RCC 7860 (cell line): ENCODE measurements around the gene ADD1.
"Not testable (repeated sequence)": the region's sequence is repeated elsewhere in the genome, so short reads cannot be mapped to it uniquely, and the experiment has no call there.

Experiments
- DNase-seq: peaks from one replicate; pipeline ENCODE4 v3.0.0-alpha.2; 2015; ENCODE audit warnings: low spot score
- FAIRE-seq: peaks from 2 replicates; lab custom pipeline; 2012; peaks lifted over from hg19 to GRCh38; lab: Jason Lieb, UNC

Gene ADD1

DNA sequence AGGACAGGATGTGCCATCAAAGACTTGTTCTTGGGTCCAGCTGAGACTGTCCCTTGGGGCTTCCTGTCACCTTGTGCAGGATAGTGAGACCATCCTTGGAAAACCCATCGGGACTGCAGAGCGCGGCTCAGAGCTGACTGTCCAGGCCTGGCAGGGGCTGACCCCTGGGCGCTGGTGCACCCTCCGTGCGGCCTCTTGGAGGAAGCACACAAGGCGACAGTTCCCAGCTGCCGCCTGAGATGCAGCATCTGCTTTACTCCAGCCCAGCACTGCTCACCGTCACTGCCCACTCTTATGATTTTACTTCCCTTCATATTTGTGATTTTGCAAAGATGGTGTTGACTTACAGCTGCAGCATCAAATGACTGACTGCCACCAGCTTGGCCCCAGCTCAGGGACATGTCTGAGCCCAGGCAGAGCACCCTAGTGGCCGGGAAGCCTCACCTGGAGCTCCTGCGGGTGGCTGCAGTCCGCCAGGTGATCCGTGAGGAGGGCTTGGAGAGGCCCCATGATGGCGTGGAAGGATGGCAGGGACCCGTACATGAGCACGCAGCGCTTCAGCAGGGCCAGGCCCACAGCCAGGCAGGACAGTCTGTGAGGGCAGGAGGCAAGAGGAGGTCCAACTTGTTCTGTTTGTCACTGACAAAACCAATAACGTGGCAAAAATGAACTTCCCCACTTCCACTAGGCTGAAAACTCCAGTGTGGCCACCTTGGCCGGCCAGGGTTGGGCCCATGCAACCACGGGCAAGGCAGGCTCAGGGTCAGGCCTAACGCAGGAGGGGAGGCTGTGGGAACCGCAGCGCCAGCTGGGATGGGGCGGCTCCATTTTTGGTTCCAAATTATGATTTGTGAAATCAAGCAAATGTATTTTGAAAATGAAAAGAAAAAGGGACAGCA lies 97.7 kb downstream of the ADD1 start:
- no peak for DNase-seq
- FAIRE-seq, result no peak

GRCh38 chr4:2942037-2942531 lies 98.4 kb downstream of the ADD1 start:
- FAIRE-seq (no peak), DNase-seq (no peak)

DNA sequence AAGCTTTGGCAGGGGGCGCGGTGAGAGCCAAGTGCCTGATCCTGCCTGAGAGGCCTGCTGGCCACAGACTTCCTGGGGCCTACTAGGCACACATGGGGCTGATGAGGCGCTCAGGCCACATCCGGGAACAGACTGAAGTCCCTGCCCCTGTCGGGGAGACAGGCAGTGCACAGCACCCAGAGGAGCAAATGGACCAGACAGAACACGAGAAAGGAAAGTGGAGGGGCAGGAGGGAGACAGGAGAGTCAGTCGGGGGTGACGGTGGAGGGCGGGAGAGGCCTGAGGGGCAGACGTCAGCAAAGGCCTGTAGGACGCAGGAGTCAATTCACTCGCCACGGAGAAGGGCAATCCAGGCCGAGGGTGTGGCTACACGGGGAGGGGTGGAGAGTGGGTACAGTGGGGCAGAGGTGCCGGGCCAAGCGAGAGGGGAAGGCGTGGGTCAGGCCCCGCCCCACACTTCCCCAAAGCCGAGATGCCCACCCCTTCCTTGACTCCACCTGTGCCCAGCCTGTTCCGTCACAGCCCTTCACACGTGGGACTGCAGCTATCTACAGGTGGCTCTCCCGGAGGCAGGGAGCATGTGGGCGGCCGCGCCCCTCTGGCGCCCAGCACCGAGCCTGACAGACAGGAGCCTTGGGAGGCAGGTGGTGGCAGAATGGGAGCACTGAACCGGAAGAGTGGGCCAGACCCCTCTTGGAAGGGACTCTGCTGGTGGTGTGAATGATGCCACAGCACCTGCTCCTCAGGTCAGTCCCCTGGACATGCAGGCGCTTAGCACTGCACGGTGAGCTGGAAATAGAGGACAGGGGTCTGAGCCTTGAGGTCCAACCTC lies 99.1 kb downstream of the ADD1 start:
- no peak for FAIRE-seq
- no peak for DNase-seq

DNA sequence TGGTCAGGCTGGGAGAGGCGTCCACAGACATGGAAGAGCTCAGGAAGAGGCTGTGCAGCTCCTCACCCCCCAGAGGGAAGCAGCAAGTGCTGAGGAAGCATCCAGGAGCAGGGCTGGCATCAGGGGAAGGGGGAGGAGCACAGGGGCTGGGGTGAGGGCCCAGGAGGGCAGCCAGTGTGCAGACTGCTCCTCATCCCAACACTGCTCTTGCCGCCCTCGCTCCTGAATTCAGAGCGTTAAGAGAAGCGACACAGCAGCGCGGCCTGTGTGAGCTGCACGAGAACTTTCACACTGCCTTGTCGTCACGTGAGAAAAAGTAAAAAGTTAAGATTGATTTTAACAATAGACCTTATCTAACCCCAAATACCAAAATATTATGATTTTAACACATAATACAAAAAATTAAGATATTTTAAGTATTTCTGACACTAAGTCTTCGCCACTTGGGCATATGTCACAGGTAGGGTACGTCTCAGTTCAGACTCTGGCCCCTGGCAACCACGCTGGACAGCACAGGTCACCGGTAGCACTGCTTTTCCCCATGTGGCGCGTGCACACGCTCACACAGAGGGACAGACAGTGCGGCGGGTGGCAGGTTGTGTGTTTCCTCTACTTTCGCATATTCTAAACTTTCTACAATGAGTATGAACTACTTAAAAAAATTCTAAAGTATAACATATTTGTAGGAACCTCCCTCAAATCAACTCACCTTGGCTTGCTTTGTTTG lies 99.9 kb downstream of the ADD1 start:
- FAIRE-seq (no peak), DNase-seq (no peak)

DNA sequence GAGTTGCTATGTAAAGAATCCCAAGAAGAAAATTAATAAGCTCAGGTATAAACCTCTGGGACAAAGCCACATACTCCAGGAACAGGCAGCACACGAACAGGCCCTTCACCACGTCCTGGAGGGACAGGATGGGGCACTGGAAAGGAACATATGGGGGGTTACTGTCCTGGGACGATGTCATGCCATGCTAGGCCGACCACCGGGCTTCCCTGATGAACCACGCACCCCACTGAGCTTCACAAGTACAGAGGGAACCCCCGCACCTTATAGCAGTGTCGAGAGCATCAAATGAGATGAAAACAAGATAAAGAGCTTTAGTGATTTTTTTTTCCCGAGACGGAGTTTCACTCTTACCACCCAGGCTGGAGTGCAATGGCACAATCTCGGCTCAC lies 100.4 kb downstream of the ADD1 start:
- DNase-seq (no peak), FAIRE-seq (no peak)

- DNase-seq, result no peak
- no peak for FAIRE-seq
These were observed 101.2 kb downstream of the ADD1 start for GRCh38 chr4:2944586-2945526.

GRCh38 chr4:2945619-2946604 lies 102.3 kb downstream of the ADD1 start:
- DNase-seq, FAIRE-seq: not testable (repeated sequence)

DNA sequence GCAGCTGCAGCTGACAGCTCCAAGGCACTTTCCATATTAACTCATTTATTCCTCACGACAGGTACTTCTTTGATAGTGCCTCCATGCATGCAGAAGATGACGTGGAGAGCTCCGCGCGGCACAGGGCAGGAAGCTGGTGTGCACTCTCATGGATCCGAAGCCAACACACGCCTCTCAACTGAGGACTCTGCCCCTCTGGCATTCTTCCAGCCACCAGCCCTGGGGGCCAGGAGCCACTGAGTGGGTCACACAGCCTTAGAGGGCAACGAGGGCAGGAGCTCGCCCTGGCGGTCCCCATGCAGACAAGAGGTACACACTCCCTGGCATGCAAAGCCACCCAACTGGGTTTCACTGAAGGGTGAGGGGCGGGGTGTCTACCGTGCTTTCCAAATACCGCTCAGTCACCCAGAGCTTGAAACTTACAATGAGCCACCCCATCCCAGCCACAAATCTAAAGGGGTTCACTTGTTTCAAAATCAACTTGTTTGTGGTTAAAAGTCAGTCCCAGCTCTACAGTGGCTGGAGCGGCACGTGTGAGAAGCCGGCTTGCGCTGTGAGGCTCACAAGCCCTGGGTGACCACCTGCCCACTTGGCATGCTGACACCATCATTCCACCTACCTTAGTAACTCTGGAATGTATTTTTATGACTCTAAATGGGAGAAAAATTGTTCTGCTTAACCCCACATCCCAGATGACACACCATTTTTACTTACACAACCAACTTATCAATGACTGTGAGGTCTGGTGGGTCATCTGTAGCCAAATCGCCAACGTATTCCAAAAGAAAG lies 103.4 kb downstream of the ADD1 start:
- DNase-seq (no peak), FAIRE-seq (no peak)

GRCh38 chr4:2947926-2948325 lies 104.3 kb downstream of the ADD1 start:
- no peak for FAIRE-seq
- no peak for DNase-seq

- DNase-seq, result no peak
- FAIRE-seq, result no peak
These were observed 105.5 kb downstream of the ADD1 start for GRCh38 chr4:2948895-2949781.

GRCh38 chr4:2949782-2950125 lies 106.1 kb downstream of the ADD1 start:
- DNase-seq, result no peak
- FAIRE-seq, result no peak

DNA sequence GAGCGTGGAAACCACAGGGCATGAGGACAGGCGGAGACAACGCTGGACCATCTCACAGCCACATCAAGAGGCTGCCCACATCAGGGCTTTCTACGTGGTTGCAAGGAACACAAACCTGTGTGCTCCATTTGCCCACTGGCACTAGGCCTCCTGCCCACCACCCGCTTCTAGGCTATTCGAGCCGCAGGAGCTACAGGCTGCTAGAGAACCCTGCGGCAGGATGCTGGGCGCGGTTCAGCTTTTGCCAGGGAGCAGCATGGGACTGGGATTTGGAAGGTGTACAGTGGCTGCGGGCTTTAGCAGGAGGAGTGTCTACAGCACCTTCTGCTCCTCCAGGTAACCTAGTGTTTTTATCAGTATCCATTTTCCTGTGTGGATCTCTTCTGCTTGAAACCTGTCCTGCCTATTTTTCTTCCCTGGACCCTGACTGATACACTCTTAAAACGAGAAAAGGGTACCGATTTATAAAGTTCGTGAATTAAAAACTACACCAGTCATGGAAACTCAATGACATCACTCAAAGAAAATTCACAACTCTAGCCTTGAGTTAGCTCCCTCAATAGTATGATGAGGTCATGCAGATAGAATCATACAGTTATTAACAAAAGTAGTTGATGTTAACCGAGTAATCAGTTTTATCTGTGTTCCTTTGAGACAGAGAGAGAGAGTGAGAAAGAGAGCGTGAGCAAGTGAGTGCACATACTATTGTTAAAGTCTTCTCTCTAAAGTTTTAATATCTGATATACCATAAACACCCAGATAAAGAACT lies 106.8 kb downstream of the ADD1 start:
- no peak for FAIRE-seq
- DNase-seq, result no peak

- FAIRE-seq, result no peak
These were observed 109.9 kb downstream of the ADD1 start for GRCh38 chr4:2953496-2953895.

DNA sequence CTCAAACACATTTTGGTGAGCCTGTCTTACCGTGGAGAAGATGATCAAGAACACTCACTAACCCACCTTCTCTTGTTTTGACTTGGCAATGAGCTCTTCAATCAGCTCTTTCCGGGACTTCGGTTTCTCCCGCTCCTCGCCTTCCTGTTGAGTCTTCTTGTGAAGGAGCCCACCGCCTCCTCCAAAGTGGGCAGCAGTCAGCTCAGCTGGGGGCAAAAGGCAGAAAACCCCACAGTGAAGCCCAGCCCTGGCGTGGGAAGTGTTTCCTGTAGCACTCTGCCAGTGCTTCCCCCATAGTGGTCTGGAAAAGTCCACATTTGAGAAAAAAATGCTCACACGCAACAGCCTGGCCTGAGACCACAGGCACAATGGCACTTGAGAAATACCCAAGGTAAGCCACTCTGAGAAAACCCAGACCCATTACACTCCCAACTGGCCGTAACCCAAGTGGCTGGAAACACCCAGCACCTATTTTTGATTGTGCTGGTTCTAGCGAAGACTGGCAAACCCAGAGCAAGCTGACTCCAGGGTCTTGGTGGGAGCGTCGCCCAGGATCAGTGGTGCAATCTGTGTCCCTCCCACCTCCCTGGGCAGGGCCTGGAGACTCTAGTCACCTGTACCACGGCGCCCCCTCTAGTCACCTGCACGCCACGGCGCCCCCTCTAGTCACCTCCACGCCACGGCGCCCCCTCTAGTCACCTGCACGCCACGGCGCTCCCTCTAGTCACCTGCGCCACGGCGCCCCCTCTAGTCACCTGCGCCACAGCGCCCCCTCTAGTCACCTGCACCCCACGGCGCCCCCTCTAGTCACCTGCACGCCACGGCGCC lies 110.9 kb downstream of the ADD1 start:
- no peak for FAIRE-seq

More at GRCh38 chr4:2953496-2953895, 109.9 kb downstream of the ADD1 start:
- no peak for DNase-seq

More for the DNA sequence above, 110.9 kb downstream of the ADD1 start:
- DNase-seq, result no peak
